ENCODE data around the gene MARCHF11.

The MARCHF11 gene

DNA sequence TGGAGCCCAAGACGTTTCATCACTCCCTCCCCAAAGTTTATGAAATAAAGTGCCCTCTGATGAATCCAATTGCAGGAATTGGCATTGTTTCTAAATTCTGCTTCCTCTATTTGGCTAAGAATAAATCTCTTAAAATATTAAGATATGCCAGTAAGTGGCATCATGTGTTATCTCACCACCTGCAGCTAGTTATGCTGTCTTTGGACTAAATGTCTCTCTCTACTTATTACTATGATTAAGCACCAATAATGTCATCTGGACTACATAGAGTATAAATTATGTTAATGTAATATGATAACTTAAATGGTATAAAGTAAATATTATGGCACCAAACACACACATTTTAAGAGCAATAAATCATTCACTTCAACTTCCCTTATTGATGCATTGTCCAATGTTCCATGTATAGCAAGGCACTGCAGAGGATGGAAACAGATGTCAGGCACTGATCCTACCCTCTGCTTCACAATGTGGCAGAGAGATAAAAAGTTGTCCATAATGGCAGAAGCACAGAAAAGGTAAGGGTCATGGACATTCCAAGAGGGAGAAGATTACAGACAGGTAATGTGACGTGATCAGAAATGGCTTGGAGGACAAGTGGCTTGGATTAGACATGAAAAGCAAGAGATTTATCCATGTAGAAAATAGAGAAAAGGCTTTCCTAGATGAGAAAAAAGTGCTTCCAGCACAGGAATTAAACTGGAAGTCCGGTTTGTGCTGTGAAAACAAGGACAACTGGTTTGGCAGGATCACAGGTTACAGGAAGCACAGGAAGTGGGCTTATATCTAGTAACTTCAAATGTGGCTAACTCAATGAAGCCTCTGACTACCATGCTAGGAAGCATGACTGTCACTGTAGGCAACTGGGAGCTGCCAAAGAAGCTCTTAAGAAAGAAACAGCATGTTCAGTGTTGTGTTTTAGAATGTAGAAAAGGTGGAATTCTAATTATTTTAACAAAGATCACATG lies 26.7 kb downstream of the MARCHF11 start:
- no peak overlapping the region for H3K27ac Mint-ChIP-seq
- DNase-seq = no peak
- TF ChIP-seq, protein P1, sequence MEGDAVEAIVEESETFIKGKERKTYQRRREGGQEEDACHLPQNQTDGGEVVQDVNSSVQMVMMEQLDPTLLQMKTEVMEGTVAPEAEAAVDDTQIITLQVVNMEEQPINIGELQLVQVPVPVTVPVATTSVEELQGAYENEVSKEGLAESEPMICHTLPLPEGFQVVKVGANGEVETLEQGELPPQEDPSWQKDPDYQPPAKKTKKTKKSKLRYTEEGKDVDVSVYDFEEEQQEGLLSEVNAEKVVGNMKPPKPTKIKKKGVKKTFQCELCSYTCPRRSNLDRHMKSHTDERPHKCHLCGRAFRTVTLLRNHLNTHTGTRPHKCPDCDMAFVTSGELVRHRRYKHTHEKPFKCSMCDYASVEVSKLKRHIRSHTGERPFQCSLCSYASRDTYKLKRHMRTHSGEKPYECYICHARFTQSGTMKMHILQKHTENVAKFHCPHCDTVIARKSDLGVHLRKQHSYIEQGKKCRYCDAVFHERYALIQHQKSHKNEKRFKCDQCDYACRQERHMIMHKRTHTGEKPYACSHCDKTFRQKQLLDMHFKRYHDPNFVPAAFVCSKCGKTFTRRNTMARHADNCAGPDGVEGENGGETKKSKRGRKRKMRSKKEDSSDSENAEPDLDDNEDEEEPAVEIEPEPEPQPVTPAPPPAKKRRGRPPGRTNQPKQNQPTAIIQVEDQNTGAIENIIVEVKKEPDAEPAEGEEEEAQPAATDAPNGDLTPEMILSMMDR (IDR thresholded peaks at IDR 0.05) = no peak
- no peak overlapping the region for H3K4me3 Mint-ChIP-seq
- no peaks in the 10 kb centered on the region for H3K36me3 Mint-ChIP-seq (ENCODE audit: low read depth)
- peaks cover 3% of the 10 kb centered on the region for H3K27me3 Mint-ChIP-seq (ENCODE audit: low read depth, poor library complexity)
- H3K9me3 Mint-ChIP-seq = peaks cover 8% of the 10 kb centered on the region
- H3K4me1 Mint-ChIP-seq = no peaks in the 10 kb centered on the region

DNA sequence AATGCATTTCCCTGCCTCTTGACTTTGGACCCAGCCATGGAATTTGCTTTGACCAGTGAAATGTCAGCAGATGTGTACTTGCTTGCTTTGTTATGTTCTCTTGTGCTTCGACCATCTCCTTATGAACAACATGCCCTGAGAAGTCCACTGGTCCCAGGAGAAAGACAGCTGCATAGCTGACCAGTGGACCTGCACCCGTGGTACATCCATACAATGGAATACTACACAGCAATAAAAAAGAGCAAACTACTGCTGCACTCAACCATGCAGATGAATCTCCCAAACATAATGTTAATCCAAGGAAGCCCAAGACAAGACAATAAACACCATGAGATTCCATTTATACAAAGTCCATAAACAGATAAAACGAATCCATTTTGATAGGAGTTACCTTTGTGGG lies 30.0 kb downstream of the MARCHF11 start:
- DNase-seq = no peak
- H3K9me3 Mint-ChIP-seq = peaks cover 6% of the 10 kb centered on the region
- TF ChIP-seq, protein P1 (IDR thresholded peaks at IDR 0.05) = no peak
- H3K4me1 Mint-ChIP-seq = no peaks in the 10 kb centered on the region
- H3K4me3 Mint-ChIP-seq = no peak overlapping the region
- no peaks in the 10 kb centered on the region for H3K36me3 Mint-ChIP-seq (ENCODE audit: low read depth)
- H3K27ac Mint-ChIP-seq = no peak overlapping the region
- peaks cover 7% of the 10 kb centered on the region for H3K27me3 Mint-ChIP-seq (ENCODE audit: low read depth, poor library complexity)

DNA sequence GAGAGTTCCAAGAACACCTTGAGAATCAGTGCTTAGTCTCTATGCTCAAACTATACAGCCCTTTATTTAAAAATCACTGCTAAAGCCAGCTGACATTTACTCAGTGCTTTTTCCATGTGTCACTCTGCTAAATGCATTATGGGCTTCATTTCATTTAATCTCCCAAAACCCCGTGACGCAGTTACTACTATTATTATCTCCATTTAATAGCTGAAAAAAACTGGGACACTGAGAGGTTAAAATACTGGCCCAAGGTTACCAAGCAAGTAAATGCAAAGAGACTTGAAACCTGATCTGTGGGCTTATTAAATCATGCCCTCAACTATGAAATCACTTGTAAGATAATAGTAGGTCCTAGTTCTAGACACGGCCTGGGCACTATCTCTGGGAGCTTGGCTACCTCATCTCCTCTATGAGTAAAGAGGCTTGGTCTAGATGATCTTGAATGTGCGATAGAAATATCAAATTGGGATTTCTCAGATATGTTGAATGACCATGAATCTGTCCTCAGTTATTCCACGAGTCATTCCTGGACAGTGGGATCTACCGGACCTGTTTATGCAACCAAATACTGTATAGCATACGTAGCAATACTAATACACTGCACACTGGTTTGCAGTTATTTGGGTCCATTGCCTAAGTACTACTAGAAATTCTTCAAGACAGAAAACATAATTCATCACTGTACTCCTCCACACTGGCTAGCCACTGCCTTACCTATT lies 32.3 kb downstream of the MARCHF11 start:
- Mint-ChIP-seq H3K4me3 (no peak overlapping the region), H3K27ac (no peak overlapping the region), H3K9me3 (peaks cover 6% of the 10 kb centered on the region), H3K4me1 (no peaks in the 10 kb centered on the region), H3K27me3 (ENCODE audit: low read depth, poor library complexity) (peaks cover 4% of the 10 kb centered on the region), H3K36me3 (ENCODE audit: low read depth) (no peaks in the 10 kb centered on the region)
- TF ChIP-seq, protein P1 (IDR thresholded peaks at IDR 0.05) = no peak
- no peak for DNase-seq

DNA sequence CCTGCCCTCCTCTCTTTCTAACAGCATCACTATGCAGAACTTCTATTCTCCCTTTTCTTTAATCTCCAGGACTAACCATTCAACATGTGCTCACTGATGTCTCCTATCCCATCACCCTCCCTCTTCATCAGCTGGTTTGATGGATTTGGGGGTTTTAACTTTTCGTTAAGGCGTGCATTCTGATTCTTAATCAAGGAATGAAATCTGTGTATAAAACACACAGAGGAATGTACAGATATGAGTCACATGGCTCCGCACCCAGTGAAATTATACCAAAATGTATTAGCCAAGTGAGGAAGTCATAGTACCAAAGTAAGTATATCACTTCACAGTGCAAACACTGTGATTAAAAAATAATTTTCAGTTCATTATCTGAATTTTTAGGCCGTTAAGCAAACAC lies 35.2 kb downstream of the MARCHF11 start:
- DNase-seq = no peak
- H3K9me3 Mint-ChIP-seq = peaks cover 8% of the 10 kb centered on the region
- no peak overlapping the region for H3K27ac Mint-ChIP-seq
- H3K36me3 Mint-ChIP-seq (ENCODE audit: low read depth) = no peaks in the 10 kb centered on the region
- peaks cover 4% of the 10 kb centered on the region for H3K27me3 Mint-ChIP-seq (ENCODE audit: low read depth, poor library complexity)
- no peak overlapping the region for H3K4me3 Mint-ChIP-seq
- TF ChIP-seq, protein P1 (IDR thresholded peaks at IDR 0.05) = no peak
- H3K4me1 Mint-ChIP-seq = no peaks in the 10 kb centered on the region

DNA sequence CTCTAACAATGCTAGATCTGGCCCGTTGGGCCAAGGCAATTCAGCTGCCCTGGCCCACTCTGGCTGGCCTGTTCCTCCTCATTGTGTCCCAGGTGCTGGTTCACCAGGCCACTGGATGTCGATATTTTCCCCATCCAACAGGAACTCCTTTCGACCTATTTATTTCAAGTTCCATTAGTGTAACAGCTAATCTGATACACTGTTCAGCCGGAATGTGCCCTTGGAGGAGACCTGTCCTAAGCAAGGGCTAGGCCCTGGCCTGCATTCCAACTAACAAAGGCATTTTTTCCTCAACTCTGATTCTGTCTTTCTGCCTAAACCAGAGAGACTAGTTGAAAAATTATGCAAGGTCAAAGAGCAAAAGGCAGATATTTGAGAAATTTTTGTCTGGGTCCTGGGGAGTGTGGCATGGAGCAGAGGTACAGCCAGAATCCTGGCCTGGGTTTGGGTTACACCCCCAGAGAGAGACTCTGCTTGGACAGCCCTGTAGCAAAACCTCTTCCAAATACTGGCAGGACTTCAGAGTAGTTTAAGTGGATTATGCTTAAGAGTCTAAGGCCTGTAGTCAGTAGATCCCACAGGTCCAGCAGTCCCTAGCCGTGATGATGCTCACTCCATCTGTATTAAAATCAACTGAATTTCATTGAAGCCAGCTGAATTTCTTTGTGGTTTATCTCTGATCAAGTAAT lies 36.1 kb downstream of the MARCHF11 start:
- no peak for DNase-seq
- H3K36me3 Mint-ChIP-seq (ENCODE audit: low read depth) = no peaks in the 10 kb centered on the region
- no peaks in the 10 kb centered on the region for H3K4me1 Mint-ChIP-seq
- H3K9me3 Mint-ChIP-seq = peaks cover 15% of the 10 kb centered on the region
- H3K27me3 Mint-ChIP-seq (ENCODE audit: low read depth, poor library complexity) = peaks cover 4% of the 10 kb centered on the region
- no peak overlapping the region for H3K27ac Mint-ChIP-seq
- H3K4me3 Mint-ChIP-seq = no peak overlapping the region
- TF ChIP-seq, protein P1 (IDR thresholded peaks at IDR 0.05) = no peak
